GM19324 (cell line): ENCODE measurements around the gene TPP1.

Experiments used
- ATAC-seq: cut with Tn5 transposase; IDR thresholded peaks from one replicate; pipeline ENCODE4 v1.9.1; 2021; ENCODE audit warnings: mild to moderate bottlenecking, moderate library complexity; ENCODE audit not compliant: unreplicated experiment, low FRiP score

The TPP1 gene

DNA sequence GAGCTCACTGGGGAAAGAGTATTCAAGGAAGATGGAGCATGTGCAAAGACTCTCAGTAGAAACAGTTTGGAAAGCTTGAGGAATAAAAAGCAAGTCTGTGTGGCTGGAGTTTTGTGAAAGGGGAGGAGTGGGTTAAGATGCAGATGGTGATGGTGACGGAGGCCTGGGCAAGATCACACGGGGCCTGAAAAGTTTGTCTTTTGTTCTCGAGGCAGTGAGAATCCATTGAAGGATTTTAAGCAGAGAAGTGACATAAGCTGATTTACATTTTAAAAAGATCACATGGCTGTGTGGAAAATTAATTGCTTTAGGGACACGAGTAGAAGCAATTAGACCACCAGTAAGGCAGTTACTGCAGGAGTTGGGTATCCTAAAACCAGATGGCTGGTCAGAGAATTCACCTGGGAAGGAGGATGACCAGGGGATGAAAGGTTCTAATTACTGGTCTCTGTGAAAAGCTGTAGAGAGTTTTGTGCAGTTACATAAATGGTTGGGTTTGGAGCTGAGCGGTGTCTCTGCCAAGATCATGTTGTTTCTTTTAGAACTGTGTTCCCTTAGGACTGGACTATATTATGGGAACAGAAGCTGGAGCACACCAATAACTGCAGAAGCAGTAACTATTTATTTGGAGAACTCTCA, 22.9 kb downstream of the TPP1 start:
- ATAC-seq: no peak

DNA sequence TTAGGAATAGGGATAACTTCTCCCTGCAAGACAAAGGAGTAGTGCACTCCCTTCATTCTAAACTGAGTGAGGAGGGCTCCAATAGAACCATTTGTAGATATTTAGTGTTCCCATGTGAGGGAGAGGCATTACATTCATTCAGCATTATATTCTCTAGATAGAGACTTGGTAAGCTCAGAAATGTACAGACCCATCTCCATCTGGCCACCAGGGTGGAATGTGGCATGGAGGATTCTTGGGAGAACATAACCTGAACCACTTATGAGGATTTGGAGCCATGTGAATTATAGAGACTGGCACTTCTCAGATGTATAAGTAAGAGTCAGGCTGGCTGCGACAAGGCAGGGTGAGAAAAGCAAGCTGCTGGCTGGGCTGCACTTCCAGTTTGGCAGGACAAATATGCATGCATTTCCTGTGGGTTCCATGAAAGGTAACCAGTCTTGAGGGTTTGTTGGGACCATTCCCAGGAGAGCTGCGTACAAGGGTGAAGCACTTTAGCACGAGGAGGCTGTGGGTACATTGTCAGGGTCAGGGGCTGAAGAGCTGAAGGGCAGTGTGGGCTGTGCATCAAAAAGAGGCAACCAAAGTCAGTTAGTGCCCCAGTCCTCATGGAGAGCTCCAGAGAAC, 25.0 kb downstream of the TPP1 start:
- ATAC-seq: no peak

DNA sequence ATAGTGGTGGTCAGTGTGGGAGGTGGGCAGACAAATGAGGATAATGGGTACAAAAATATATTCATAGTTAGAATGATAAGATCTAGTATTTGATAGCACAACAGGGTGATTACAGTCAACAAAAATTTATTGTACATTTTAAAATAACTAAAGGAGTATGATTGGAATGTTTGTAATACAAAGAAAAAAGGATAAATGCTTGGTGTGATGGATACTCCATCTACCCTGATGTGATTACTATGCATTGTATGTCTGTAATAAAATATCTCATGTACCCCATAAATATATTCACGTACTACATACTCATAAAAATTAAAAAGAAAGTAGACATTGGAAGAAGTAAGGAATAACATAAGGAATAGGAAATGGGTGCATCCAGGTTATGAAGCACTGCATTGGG, 31.2 kb downstream of the TPP1 start:
- ATAC-seq: no peak

DNA sequence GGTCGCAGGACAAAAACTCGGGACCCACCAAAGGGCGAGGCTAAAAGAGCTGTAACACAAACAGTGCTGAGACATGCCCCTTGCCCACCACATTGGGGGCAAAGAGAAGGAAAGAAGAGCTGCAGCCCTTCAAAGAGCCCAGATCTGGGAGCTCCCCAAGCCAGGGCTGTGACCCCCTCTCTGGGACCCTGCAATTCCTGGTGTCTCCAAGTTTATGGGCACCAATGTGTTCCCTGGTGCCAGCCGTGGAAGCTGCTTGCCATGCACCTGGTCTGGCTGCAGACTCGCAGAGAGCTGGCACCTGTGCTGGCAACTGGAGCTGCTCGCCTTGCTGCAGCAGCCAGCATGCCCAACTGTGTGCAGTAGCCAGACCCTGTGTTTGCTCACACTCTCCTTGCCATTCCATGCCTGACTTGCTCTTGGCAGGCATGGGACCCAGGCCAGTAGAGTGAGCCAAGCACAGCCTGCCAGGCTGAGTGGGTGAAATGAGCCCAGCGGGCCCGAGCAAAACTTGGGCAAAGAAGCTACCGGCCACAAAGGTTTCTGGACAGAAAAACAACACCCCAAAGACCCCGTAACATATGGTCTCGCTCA, 31.8 kb downstream of the TPP1 start:
- no peak for ATAC-seq

DNA sequence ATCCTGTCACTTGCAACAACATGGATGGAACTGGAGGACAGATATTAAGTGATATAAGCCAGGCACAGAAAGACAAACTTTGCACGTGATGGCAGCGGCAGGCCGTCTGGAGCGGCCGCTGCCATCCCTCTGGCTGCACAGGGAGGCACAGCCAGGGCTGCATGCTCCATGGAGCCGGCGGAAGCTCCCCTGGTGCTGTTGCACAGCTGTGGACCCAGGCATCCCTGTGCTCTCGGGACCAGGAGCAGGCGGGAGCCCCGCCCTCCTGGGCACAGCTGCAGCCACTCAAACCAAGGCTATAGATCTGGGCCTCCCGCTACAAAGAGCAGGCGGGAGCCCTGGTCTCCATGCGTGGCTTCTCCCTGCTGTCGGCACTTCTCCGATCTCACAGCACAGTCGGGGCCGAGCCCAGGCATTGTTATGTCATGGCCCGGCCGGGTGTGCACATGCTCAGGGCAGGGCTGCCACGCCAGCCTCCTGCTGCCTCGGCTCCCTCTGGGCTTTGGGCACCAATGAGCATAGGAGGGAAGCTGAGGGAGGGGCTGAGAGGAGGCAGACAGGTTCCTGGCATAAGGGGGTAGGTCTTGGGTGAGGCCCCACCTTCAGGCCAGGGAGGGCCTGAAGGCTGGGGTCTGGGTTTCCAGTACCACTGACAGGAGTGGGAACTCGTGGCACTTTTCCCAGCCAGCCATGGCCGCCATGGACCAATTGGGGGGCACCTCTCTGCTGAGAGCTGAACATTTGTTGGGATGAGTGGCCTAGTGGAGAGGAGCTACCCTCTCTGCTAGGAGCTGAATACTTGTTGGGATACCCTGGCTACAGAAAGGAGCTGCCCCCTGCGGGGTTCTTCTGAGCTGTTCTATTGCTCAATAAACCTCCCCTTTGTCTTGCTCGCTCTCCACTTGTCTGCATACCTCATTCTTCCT, 32.5 kb downstream of the TPP1 start:
- ATAC-seq: no peak

DNA sequence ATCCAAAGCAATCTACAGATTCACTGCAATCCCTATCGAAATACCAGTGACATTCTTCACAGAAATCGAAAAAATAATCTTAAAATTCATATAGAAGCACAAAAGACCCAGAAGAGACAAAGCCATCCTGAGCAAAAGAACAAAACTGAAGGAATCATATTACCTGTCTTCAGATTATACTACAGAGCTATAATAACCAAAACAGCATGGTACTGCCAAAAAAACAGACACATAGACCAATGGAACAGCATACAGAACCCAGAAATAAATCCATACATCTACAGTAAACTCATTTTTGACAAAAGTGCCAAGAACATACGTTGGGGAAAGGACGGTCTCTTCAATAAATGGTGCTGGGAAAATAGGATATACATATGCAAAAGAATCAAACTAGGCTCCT, 34.7 kb downstream of the TPP1 start:
- no peak for ATAC-seq

DNA sequence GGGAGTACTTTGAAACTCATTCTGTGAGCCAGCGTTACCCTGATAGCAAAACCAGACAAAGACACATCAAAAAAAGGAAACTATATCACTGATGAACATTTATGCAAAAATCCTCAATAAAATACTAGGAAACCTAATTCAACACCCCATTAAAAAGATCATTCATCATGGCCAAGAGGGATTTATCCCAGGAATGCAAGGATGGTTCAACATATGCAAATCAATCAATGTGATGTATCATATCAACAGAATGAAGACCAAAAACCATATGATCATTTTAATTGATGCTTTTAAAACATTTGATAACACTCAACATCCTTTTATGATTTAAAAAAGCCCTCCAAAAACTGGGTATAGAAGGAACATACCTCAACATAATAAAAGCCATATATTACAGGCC, 35.6 kb downstream of the TPP1 start:
- ATAC-seq: no peak

DNA sequence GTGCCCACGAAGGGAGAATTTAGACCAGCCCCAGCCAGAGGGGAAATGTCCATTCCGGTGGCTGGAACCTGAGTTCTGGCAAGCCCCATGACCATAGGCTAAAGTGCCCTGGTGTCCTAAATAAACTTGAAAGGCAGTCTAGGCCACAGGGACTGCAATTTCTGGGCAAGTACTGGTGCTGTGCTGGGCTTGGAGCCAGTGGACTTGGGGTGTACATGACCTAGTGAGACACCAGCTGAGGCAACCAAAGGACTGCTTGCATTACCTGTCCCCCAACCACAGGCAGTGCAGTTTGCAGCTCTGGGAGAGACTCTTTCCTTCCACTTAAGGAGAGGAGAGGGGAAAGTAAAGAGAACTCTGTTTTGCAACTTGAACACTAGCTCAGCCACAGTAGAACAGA, 39.5 kb downstream of the TPP1 start:
- no peak for ATAC-seq

DNA sequence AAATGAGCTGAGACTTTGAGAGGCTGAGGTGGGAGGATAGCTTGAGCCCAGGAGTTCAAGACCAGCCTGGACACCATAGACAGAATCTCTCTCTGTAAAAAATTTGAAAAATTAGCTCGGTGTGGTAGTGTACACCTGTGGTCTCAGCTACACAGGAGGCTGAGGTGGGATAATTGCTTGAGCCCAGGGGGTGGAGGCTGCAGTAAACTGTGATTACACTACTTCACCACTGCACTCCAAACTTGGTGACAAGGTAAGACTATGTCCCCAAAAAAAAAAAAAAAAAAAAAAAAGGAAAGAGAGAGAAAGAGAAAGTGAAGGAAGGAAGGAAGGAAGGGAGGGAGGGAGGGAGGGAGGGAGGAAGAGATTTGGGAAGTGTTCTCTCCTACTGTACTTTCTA, 41.1 kb downstream of the TPP1 start:
- ATAC-seq: no peak

DNA sequence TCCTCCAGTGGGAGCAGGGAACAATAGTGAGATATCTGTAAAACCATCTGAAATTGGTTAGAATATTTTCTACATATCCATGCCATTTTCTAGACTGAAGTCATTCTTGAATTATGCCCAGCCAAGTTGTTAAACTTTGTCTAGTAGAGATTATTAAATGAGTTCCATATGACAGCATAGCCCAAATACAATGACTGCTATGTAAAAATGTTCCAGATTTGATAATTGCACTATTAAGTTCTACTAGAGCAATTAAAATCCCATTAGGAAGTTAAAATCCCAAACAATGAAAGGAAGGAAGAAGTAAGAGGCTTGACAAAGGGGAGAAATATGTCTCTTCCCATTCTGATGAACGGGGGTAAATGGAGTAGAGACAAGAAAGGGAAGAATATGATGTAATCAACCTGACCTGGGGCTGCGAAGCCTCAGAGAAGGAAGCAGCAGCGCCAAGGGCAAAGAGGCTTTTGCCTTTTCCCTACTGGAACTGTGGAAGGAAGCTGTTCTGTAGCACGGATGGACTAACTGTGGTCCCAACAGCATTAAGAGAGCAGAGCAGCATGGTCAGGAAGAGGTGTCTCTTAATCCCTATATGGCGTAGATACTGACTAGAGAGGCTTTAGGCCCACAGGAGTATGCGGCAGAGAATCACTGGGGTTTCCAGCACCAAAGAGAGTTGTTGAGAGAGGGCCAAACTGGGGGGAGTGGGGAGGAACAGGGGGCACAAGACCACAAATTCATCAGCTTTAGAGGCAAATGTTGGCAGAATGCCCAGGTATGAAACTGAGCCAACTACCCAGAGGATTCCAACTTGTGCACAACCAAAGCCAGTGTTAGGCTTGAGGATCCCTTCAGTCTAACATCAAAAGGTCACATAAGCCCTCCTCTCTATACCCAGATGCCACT, 42.5 kb downstream of the TPP1 start:
- ATAC-seq: no peak

DNA sequence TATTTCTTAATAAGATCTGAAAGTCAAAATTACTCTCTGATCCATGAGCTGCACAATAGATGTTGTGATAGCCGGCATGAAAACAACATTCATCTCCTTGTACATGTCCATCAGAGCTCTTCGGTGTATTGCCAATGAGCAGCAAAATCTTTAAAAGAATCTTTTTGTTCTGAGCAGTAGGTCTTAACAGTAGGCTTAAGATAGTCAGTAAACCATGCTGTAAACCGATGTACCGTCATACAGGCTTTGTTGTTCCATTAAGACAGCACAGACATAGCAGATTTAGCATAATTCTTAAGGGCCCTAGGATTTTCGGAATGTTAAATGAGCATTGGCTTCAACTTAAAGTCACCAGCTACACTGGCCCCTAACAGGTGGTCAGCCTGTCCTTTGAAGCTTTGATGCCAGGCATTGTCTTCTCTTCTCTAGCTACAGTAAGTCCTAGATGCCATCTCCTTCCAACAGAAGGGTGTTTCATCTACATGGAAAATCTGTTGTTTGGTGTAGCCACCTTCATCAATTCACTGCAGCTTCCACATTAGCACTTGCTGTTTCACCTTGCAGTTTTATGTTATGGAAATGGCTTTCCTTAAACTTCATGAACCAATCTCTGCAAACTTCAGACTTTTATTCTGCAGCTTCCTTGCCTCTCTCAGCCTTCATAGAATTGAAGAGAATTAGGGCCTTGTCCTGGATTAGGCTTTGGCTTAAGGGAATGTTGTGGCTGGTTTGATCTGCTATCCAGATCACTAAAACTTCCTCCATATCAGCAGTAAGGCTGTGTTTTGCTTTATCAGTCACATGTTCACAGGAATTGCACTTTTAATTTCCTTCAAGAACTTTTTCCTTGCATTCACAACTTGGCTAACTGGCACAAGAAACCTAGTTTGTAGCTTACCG, 44.2 kb downstream of the TPP1 start:
- no peak for ATAC-seq

DNA sequence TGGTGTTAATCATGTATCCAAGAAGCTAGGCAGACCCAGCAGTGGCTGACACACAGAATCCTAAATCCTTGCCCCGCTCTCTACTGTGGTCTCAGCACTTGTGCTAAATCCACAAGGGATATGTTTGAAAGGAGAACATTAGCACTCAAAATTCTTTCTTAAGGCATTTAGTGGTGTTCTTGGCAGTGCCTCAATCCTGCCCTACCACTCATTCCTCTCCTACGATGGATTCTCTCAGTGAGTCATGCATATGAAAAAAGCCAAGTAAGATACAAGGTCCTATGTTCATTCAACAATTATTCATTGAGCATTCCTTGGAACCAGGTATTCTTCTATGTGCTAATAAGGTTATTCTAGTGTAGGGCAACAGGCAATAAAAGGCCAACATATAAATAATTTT, 47.0 kb downstream of the TPP1 start:
- ATAC-seq: no peak

DNA sequence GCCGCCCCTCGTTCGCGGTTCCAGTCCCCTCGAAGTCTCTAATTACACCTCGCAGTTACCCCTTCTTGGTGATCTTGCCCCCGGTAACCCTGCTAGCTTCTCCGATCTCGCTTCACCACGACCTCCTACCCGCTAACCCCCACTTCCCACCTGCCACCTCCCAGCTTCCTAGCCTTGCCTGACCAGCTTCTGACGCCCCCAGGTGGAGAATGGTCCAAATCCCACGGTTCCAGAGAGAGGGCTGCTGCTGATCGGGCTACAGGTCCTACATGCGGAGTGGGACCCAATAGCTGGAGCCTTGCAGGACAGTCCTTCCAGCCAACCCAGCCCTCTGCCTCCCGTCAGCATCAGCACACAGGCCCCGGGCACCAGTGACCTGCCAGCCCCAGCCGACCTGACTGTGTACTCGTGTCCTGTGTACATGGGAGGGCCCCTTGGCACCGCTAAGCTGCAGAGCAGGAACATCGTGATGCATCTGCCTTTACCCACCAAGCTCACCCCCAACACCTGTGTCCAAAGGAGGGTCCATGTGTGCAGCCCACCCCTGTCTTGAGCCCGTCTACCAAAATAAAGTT, 47.7 kb downstream of the TPP1 start:
- ATAC-seq: no peak

DNA sequence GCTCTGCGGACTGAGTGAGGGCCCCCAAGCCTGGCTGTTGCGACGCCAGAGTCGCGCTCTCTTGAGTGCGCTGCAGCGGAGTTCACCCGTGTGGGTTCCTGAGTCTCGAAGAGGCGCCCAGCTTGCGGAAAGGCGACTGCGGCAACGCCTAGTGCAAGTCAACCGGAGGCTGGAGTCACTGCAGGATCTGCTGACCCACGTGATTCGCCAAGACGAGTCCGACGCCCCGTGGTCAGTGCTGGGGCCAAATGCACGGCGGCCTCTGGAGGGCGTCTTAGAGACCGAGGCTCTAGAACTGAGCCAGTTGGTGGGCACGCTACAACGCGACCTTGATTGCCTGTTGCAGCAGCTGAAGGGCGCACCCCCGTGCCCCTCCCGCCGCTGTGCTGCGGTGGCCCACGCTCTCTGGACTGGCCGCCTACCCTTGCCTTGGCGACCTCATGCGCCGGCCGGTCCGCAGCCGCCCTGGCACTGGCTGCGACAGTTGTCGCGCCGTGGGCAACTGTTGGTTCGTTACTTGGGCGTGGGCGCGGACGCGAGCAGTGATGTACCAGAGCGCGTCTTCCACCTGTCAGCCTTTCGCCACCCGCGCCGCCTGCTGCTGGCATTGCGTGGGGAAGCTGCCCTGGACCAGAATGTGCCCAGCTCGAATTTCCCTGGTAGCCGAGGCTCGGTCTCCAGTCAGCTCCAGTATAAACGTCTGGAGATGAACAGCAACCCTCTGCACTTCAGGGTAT, 48.4 kb downstream of the TPP1 start:
- ATAC-seq: no peak

DNA sequence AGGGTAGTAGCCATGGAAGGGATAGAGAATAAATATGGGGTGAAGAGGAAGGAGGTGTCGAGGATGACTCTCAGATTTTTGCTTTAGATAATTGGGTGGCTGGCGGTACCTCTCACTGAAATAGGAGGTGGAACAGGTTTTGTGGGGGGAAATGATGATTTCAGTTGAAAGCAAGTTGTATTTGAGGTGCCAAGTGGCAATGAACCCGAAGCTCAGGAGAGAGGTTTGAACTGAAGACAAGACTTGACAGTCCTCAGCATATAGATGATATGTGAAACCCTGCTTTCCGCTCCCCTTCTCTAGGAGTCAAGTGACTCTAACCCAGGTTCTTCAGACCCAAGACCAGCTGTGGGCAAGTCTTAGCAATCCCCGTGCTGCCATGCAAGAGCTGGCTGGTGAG, 49.5 kb downstream of the TPP1 start:
- ATAC-seq: no peak

DNA sequence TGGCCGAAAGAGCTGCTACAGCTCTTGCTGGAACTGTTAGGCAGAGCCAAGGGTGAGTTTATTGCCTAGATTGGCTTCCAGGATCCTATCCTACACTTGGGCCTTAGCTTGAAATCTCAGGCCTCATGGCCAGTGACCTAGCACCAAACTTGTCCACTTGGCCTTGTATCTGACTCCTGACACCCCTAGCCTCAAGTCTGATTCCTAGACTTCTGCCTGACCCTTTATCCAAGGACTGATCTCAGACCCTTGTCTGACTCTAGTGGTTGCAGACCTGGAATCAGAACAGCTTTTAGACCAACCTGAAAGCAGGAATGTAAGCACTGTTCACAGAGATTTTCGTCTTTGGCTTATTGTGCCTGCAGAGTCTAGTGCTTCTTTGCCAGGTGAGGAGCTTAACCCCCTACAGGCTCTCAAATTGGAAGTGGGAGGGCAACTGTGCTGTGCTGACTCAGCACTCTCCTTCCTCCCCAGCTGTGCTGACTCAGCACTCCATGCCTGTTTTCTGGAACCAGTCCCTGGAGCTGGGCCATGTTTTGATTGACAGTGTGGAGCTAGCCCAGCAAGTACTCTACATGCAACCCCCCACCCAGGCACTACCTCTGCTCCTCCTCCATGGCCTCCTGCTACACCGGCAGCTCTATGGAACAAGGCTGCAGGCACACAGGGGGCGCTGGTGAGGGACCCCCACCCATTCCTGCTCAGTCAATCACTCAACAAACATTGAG, 50.9 kb downstream of the TPP1 start:
- ATAC-seq: no peak

DNA sequence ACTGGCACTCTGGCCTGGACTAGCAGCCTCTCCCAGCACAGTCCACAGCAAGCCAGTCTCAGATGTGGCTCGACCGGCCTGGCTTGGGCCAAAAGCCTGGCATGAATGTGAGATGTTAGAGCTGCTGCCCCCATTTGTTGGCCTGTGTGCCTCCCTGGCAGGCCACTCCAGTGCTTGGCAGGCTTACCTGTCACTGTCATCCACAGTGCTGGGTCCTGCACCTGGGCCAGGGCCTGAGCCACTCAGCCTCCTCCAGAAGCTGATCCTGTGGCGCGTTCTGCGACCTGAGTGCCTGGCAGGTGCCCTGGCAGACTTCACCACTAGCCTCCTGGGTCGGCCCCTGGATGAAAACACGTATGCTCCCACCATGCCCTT, 51.9 kb downstream of the TPP1 start:
- ATAC-seq: no peak
